ENCODE measurements around the gene MANSC4. TPM values are rescaled to one million over a fixed set of nuclear protein-coding genes. Genes with fewer than 3 reads are reported as not detected.
A peak's percentile ranks its signal among the peaks of the same experiment; 100 is the strongest.

Gene MANSC4
- total RNA-seq, 4 donors from 2014 or later: not detected

- Histone ChIP-seq H3K27ac (no peak overlapping the region), H3K27me3 (no peaks in the 10 kb centered on the region), H3K4me1 (no peaks in the 10 kb centered on the region), H3K4me3 (no peak overlapping the region), H3K36me3 (peaks cover 0 to 46% (median 0%) of the 10 kb centered on the region in 3 donors), H3K9me3 (no peaks in the 10 kb centered on the region)
- TF ChIP-seq POLR2A (IDR thresholded peaks at IDR 0.05) (no peak), CTCF (IDR thresholded peaks at IDR 0.05) (peak; percentile 42 to 96 (median 83))
- peak in 1 of 3 donors; percentile 60 for DNase-seq
These were observed 46.9 kb downstream of the MANSC4 start for GRCh38 chr12:27733052-27733656.

- H3K4me3 ChIP-seq: no peak overlapping the region
- no peaks in the 10 kb centered on the region for H3K27me3 ChIP-seq
- H3K4me1 ChIP-seq: no peaks in the 10 kb centered on the region
- TF ChIP-seq CTCF (IDR thresholded peaks at IDR 0.05) (peak in 3 of 6 experiments; percentile 23 to 39 (median 34)), POLR2A (IDR thresholded peaks at IDR 0.05) (no peak)
- no peak overlapping the region for H3K27ac ChIP-seq
- DNase-seq: no peak
- H3K9me3 ChIP-seq: no peaks in the 10 kb centered on the region
- H3K36me3 ChIP-seq: peaks cover 0 to 44% (median 0%) of the 10 kb centered on the region in 3 donors
These were observed 47.8 kb downstream of the MANSC4 start for GRCh38 chr12:27732281-27732680.

DNA sequence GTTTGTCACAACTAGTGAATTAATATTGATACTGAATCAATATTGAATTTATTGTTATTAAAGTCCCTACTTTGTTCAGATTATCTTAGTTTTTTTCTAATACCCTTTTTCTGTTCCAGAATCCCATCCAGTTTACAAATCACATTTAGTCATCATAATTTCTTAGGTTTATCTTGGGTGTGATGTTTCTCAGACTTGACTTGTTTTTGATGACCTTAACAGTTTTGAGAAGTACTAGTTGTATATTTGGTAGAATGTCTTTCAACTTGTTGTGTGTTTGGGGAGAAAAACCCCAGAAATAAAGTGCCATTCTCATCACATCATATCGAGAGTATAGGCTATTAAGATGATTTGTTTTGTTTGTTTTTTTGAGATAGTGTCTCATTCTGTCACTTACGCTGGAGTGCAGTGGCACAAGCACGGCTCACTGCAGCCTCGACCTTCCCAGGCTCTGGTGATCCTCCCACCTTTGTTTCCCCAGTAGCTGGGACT is 49.9 kb downstream of the MANSC4 start:
- DNase-seq: no peak
- peaks cover 0 to 39% (median 0%) of the 10 kb centered on the region in 3 donors for H3K36me3 ChIP-seq
- no peaks in the 10 kb centered on the region for H3K27me3 ChIP-seq
- no peaks in the 10 kb centered on the region for H3K4me1 ChIP-seq
- TF ChIP-seq POLR2A (IDR thresholded peaks at IDR 0.05): no peak
- no peak for TF ChIP-seq CTCF (IDR thresholded peaks at IDR 0.05)
- H3K27ac ChIP-seq: no peak overlapping the region
- H3K4me3 ChIP-seq: no peak overlapping the region
- no peaks in the 10 kb centered on the region for H3K9me3 ChIP-seq

DNA sequence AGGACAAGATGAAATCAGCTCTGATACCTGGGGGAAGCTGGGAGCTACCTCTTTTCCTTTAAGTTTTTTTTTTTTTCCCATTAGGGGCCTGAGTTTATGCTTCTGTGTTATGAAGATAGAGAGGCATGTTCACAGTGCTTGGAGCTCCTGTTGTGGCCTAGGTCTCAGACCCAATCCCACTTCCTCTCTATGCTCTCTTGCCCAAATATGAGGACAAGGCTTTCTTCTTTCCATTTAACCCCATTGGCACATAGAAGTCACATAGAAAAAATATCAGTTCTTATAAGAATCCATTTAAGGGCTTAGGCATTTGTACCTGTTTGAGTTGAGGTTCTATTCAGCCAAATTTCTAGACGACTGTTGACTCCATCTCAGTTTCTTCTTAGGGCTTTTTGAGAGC is 56.8 kb downstream of the MANSC4 start:
- Histone ChIP-seq H3K27me3 (no peaks in the 10 kb centered on the region), H3K4me3 (no peak overlapping the region), H3K9me3 (no peaks in the 10 kb centered on the region), H3K36me3 (peaks cover 0 to 72% (median 4%) of the 10 kb centered on the region in 3 donors), H3K4me1 (no peaks in the 10 kb centered on the region), H3K27ac (no peak overlapping the region)
- TF ChIP-seq CTCF (IDR thresholded peaks at IDR 0.05) (no peak), POLR2A (IDR thresholded peaks at IDR 0.05) (no peak)
- no peak for DNase-seq

Small RNA genes within 50 kb of the gene (small RNA-seq; reads per million reads assigned to genes)
- gene RF00019 (0 reads per million in 2 donors), gene RF02271 (0 reads per million in 2 donors)

Other genes with a start within 250 kb of the MANSC4 start
- 10 to 100 TPM; 14.3 to 23.8 (median 17.9) TPM for gene REP15, start 83.8 kb downstream of the MANSC4 start, total RNA-seq
- 10 to 100 TPM; 39.8 to 55.3 (median 50.4) TPM for gene MRPS35, start 69.4 kb downstream of the MANSC4 start, total RNA-seq
- gene KLHL42, start within 50 bp of the MANSC4 start, total RNA-seq: 10 to 100 TPM; 16.5 to 30.4 (median 23.9) TPM
- not detected for gene PTHLH, start 192.5 kb upstream of the MANSC4 start, total RNA-seq